Hepatic stellate cell (primary cell): ENCODE measurements around the gene MTERF4.
"Not testable (repeated sequence)": the region's sequence is repeated elsewhere in the genome, so short reads cannot be mapped to it uniquely, and the experiment has no call there.

Experiments used
- DNase-seq: peaks from one replicate; pipeline ENCODE4 v3.0.0; 2011; ENCODE audit warnings: low spot score

The MTERF4 gene

GRCh38 chr2:241110607-241111439 is 8.7 kb upstream of the MTERF4 start:
- no peak for DNase-seq

- no peak for DNase-seq
Observed at GRCh38 chr2:241110089-241110606, 8.1 kb upstream of the MTERF4 start.

- no peak for DNase-seq
Observed at GRCh38 chr2:241109210-241110088, 7.4 kb upstream of the MTERF4 start.

- DNase-seq: no peak
Observed at GRCh38 chr2:241108271-241109209, 6.5 kb upstream of the MTERF4 start.

- no peak for DNase-seq
Observed at GRCh38 chr2:241107031-241107783, 5.1 kb upstream of the MTERF4 start.

- DNase-seq: no peak
Observed at GRCh38 chr2:241105641-241106040, 3.6 kb upstream of the MTERF4 start.

- not testable (repeated sequence) for DNase-seq
Observed at GRCh38 chr2:241104611-241105010, 2.5 kb upstream of the MTERF4 start.

- DNase-seq: no peak
Observed at GRCh38 chr2:241103176-241103595, 1.1 kb upstream of the MTERF4 start.

GRCh38 chr2:241099246-241099645 is 2.8 kb downstream of the MTERF4 start:
- DNase-seq: no peak

- no peak for DNase-seq
Observed at GRCh38 chr2:241096979-241097378, 5.1 kb downstream of the MTERF4 start.

- no peak for DNase-seq
Observed at GRCh38 chr2:241095594-241096290, 6.3 kb downstream of the MTERF4 start.

- no peak for DNase-seq
Observed at GRCh38 chr2:241094924-241095420, 7.1 kb downstream of the MTERF4 start.

- no peak for DNase-seq
Observed at GRCh38 chr2:241094172-241094571, 7.9 kb downstream of the MTERF4 start.

GRCh38 chr2:241093133-241093781 is 8.8 kb downstream of the MTERF4 start:
- DNase-seq: not testable (repeated sequence)

GRCh38 chr2:241092677-241093076 is 9.4 kb downstream of the MTERF4 start:
- DNase-seq: no peak

- no peak for DNase-seq
Observed at GRCh38 chr2:241091734-241092445, 10.2 kb downstream of the MTERF4 start.

- no peak for DNase-seq
Observed at GRCh38 chr2:241091201-241091600, 10.9 kb downstream of the MTERF4 start.

- DNase-seq: no peak
Observed at GRCh38 chr2:241088791-241089732, 13.0 kb downstream of the MTERF4 start.
